Mesenchymal stem cell (in vitro differentiated cells and primary cell): Measurements from ENCODE around the gene PYDC1.

ENCODE experiments used
- DNase-seq: peaks from one replicate; pipeline ENCODE4 v3.0.0-alpha.2; 2013
- H2AFZ ChIP-seq: one replicate; pipeline ENCODE4 v1.6.1; 2013; ENCODE audit warnings: low read depth, mild to moderate bottlenecking, control low read depth, inconsistent platforms, low read length, moderate library complexity
- H2AK5ac ChIP-seq: 2 replicates; pipeline ENCODE4 v1.6.1; 2013; ENCODE audit warnings: low read length, moderate library complexity, mild to moderate bottlenecking, inconsistent platforms; ENCODE audit not compliant: severe bottlenecking
- H2BK120ac ChIP-seq: one replicate; pipeline ENCODE4 v1.6.1; 2013; ENCODE audit warnings: low read depth, mild to moderate bottlenecking, inconsistent platforms, low read length, moderate library complexity
- H2BK12ac ChIP-seq, 2 experiments: one replicate each; pipeline ENCODE4 v1.6.1; 2013; ENCODE audit warnings: inconsistent platforms in 2 of 2, low read length in 2 of 2, mild to moderate bottlenecking in 2 of 2, moderate library complexity in 2 of 2, control low read depth in 1 of 2
- H2BK15ac ChIP-seq: one replicate; pipeline ENCODE4 v1.6.1; 2013; ENCODE audit warnings: mild to moderate bottlenecking, low read depth, inconsistent platforms; ENCODE audit not compliant: poor library complexity, severe bottlenecking
- H2BK5ac ChIP-seq: 2 replicates; pipeline ENCODE4 v1.6.1; 2013; ENCODE audit warnings: low read depth, mild to moderate bottlenecking, low read length, control low read depth, inconsistent platforms; ENCODE audit not compliant: poor library complexity, severe bottlenecking
- H3K14ac ChIP-seq, 2 experiments: one replicate each; pipeline ENCODE4 v1.6.1; 2013; ENCODE audit warnings: inconsistent platforms in 2 of 2, low read length in 2 of 2, control low read depth in 1 of 2, mild to moderate bottlenecking in 1 of 2, moderate library complexity in 1 of 2
- H3K18ac ChIP-seq, 2 experiments: one replicate each; pipeline ENCODE4 v1.6.1; 2013; ENCODE audit warnings: inconsistent platforms in 2 of 2, low read length in 2 of 2, control low read depth in 1 of 2, low read depth in 1 of 2, mild to moderate bottlenecking in 1 of 2
- H3K23ac ChIP-seq, 2 experiments: one replicate each; pipeline ENCODE4 v1.6.1; 2013; ENCODE audit warnings: inconsistent platforms in 2 of 2, low read length in 2 of 2, mild to moderate bottlenecking in 2 of 2, moderate library complexity in 2 of 2, control low read depth in 1 of 2
- H3K27ac ChIP-seq: 2 replicates; pipeline ENCODE4 v1.5.1; 2013; ENCODE audit warnings: mild to moderate bottlenecking, moderate library complexity, low read length, control low read depth, inconsistent platforms; ENCODE audit not compliant: poor library complexity, severe bottlenecking
- H3K27me3 ChIP-seq, 2 experiments: 2 replicates each; pipeline versions ENCODE4 v1.6.1 to v1.7.0; 2013; ENCODE audit warnings: low read length in 2 of 2, mild to moderate bottlenecking in 2 of 2, moderate library complexity in 2 of 2, control low read depth in 1 of 2, inconsistent platforms in 1 of 2; ENCODE audit not compliant: control insufficient read depth in 1 of 2, insufficient read depth in 1 of 2
- H3K36me3 ChIP-seq, 2 experiments: 2 replicates each; pipeline versions ENCODE4 v1.6.1 to v1.7.0; 2013; ENCODE audit warnings: low read length in 2 of 2, control low read depth in 1 of 2, inconsistent platforms in 1 of 2, low read depth in 1 of 2, mild to moderate bottlenecking in 1 of 2; ENCODE audit not compliant: insufficient read depth in 2 of 2, control insufficient read depth in 1 of 2
- H3K4ac ChIP-seq, 2 experiments: one replicate each; pipeline ENCODE4 v1.6.1; 2013; ENCODE audit warnings: inconsistent platforms in 2 of 2, low read length in 2 of 2, mild to moderate bottlenecking in 2 of 2, moderate library complexity in 2 of 2, control low read depth in 1 of 2, low read depth in 1 of 2
- H3K4me1 ChIP-seq: 2 replicates; pipeline ENCODE4 v1.6.1; 2013; ENCODE audit warnings: low read depth, low read length, control low read depth; ENCODE audit not compliant: control insufficient read depth, insufficient read depth
- H3K4me2 ChIP-seq: 2 replicates; pipeline ENCODE4 v1.6.1; 2013; ENCODE audit warnings: low read length, mild to moderate bottlenecking, inconsistent platforms; ENCODE audit not compliant: poor library complexity, severe bottlenecking
- H3K4me3 ChIP-seq, 2 experiments: 2 replicates each; pipeline versions ENCODE4 v1.5.1 to v1.7.0; 2013; ENCODE audit warnings: low read length in 2 of 2, mild to moderate bottlenecking in 2 of 2, control low read depth in 1 of 2, low read depth in 1 of 2; ENCODE audit not compliant: insufficient read depth in 1 of 2
- H3K79me1 ChIP-seq: replicated peaks from 2 replicates; pipeline ENCODE4 v1.6.1; 2013; ENCODE audit warnings: mild to moderate bottlenecking, control low read depth, low read length, inconsistent platforms; ENCODE audit not compliant: poor library complexity, severe bottlenecking
- H3K9ac ChIP-seq: 2 replicates; pipeline ENCODE4 v1.7.0; 2013; ENCODE audit warnings: mild to moderate bottlenecking, low read length, moderate library complexity
- H3K9me3 ChIP-seq: 2 replicates; pipeline ENCODE4 v1.7.0; 2013; ENCODE audit warnings: mild to moderate bottlenecking, low read length; ENCODE audit not compliant: control insufficient read depth
- H4K8ac ChIP-seq: one replicate; pipeline ENCODE4 v1.6.1; 2013; ENCODE audit warnings: inconsistent platforms, mild to moderate bottlenecking, low read length, moderate library complexity
- H4K91ac ChIP-seq: one replicate; pipeline ENCODE4 v1.6.1; 2013; ENCODE audit warnings: mild to moderate bottlenecking, low read length, inconsistent platforms
- WGBS: methylation state at CpG from one replicate; pipeline ENCODE4 v1.1.7; 2013; ENCODE audit warnings: mixed read lengths; 5-methylcytosine and 5-hydroxymethylcytosine counted together

Gene PYDC1

GRCh38 chr16:31223044-31223443 lies 6.1 kb upstream of the PYDC1 start:
- H3K9ac ChIP-seq, result no peak overlapping the region
- WGBS, result 79% methylated on average over 5 of the region's 5 CpGs

GRCh38 chr16:31221357-31222160 lies 4.6 kb upstream of the PYDC1 start:
- H2BK5ac ChIP-seq, result no peak overlapping the region
- peak overlapping the region in 1 of 2 experiments; percentile 31 for H3K23ac ChIP-seq
- 87% methylated on average over 11 of the region's 12 CpGs for WGBS
- no peaks in the 10 kb centered on the region for H3K9me3 ChIP-seq
- H3K4me3 ChIP-seq, result no peak overlapping the region
- peaks cover 35 to 41% of the 10 kb centered on the region in 2 experiments for H3K27me3 ChIP-seq
- no peak for DNase-seq
- H2BK120ac ChIP-seq, result no peak overlapping the region
- no peak overlapping the region for H4K91ac ChIP-seq
- H3K18ac ChIP-seq, result no peak overlapping the region
- H3K27ac ChIP-seq, result no peak overlapping the region
- H3K4me1 ChIP-seq, result peaks cover 4% of the 10 kb centered on the region
- H2AFZ ChIP-seq, result no peak overlapping the region
- no peak overlapping the region for H4K8ac ChIP-seq
- no peak overlapping the region for H2AK5ac ChIP-seq
- H3K36me3 ChIP-seq, result no peaks in the 10 kb centered on the region
- no peak overlapping the region for H3K4me2 ChIP-seq
- peak overlapping the region in 1 of 2 experiments; percentile 56 for H3K14ac ChIP-seq
- no peaks in the 10 kb centered on the region for H3K79me1 ChIP-seq
- H2BK12ac ChIP-seq, result no peak overlapping the region
- H3K4ac ChIP-seq, result no peak overlapping the region
- no peak overlapping the region for H3K9ac ChIP-seq
- no peak overlapping the region for H2BK15ac ChIP-seq

More at GRCh38 chr16:31223044-31223443, 6.1 kb upstream of the PYDC1 start:
- Histone ChIP-seq H2AFZ (no peak overlapping the region), H2BK5ac (no peak overlapping the region), H3K36me3 (no peaks in the 10 kb centered on the region), H3K9me3 (no peaks in the 10 kb centered on the region), H2BK12ac (no peak overlapping the region), H3K14ac (no peak overlapping the region), H3K23ac (no peak overlapping the region), H3K4ac (no peak overlapping the region), H2AK5ac (no peak overlapping the region), H4K91ac (no peak overlapping the region), H3K18ac (no peak overlapping the region), H3K79me1 (no peaks in the 10 kb centered on the region), H3K27me3 (peaks cover 21 to 26% of the 10 kb centered on the region in 2 experiments), H4K8ac (no peak overlapping the region), H3K4me1 (no peaks in the 10 kb centered on the region), H3K4me3 (no peak overlapping the region), H3K27ac (no peak overlapping the region), H2BK15ac (no peak overlapping the region), H2BK120ac (no peak overlapping the region), H3K4me2 (no peak overlapping the region)
- DNase-seq, result no peak

GRCh38 chr16:31219154-31219741 lies 2.3 kb upstream of the PYDC1 start:
- Histone ChIP-seq H3K4me1 (peaks cover 22% of the 10 kb centered on the region), H2AK5ac (no peak overlapping the region), H4K91ac (no peak overlapping the region), H3K27me3 (peaks cover 54 to 64% of the 10 kb centered on the region in 2 experiments), H3K9ac (no peak overlapping the region), H2BK120ac (no peak overlapping the region), H3K14ac (no peak overlapping the region), H3K27ac (no peak overlapping the region), H2BK5ac (no peak overlapping the region), H2BK12ac (no peak overlapping the region), H3K4ac (no peak overlapping the region), H4K8ac (no peak overlapping the region), H3K18ac (no peak overlapping the region), H3K9me3 (no peaks in the 10 kb centered on the region), H2AFZ (no peak overlapping the region), H3K79me1 (no peaks in the 10 kb centered on the region), H3K4me3 (no peak overlapping the region), H3K4me2 (no peak overlapping the region), H2BK15ac (no peak overlapping the region), H3K23ac (no peak overlapping the region), H3K36me3 (no peaks in the 10 kb centered on the region)
- DNase-seq, result no peak
- WGBS, result 87% methylated on average over 10 of the region's 15 CpGs

- H4K91ac ChIP-seq, result no peak overlapping the region
- no peak overlapping the region for H3K4me3 ChIP-seq
- H3K4me1 ChIP-seq, result peaks cover 22% of the 10 kb centered on the region
- no peak overlapping the region for H2AK5ac ChIP-seq
- no peak overlapping the region for H2BK12ac ChIP-seq
- no peak overlapping the region for H3K23ac ChIP-seq
- H3K27me3 ChIP-seq, result peaks cover 64 to 71% of the 10 kb centered on the region in 2 experiments
- 35% methylated on average over 3 of the region's 4 CpGs for WGBS
- no peak overlapping the region for H3K14ac ChIP-seq
- H3K9me3 ChIP-seq, result no peaks in the 10 kb centered on the region
- no peak overlapping the region for H3K18ac ChIP-seq
- no peak overlapping the region for H3K27ac ChIP-seq
- DNase-seq, result no peak
- no peaks in the 10 kb centered on the region for H3K79me1 ChIP-seq
- no peak overlapping the region for H2BK5ac ChIP-seq
- no peak overlapping the region for H2BK15ac ChIP-seq
- no peak overlapping the region for H4K8ac ChIP-seq
- no peaks in the 10 kb centered on the region for H3K36me3 ChIP-seq
- H2AFZ ChIP-seq, result no peak overlapping the region
- H3K9ac ChIP-seq, result no peak overlapping the region
- H3K4ac ChIP-seq, result no peak overlapping the region
- H2BK120ac ChIP-seq, result no peak overlapping the region
- no peak overlapping the region for H3K4me2 ChIP-seq
These were observed 198 bp upstream of the PYDC1 start for GRCh38 chr16:31217136-31217530.
